Peyer's patch (tissue), 4 donors: Measurements from ENCODE around the gene ATP6V0E2.

Source experiments
- POLR2A ChIP-seq, 2 donors: fragments of 450-650 bp; IDR thresholded peaks; one replicate each; pipeline ENCODE4 v1.5.1; 2017; ENCODE audit warnings: antibody characterized with exemption in 2 of 2, mild to moderate bottlenecking in 2 of 2, moderate library complexity in 2 of 2
- TF ChIP-seq, protein P1 (sequence below), 6 experiments: fragments of 450-650 bp in 4 of 6; fragments of 200-600 bp in 2 of 6; sonication (generic) in 1 of 6; IDR thresholded peaks; one replicate each; pipeline ENCODE4 v1.5.1; 2017 to 2019; ENCODE audit warnings: antibody characterized with exemption in 6 of 6, mild to moderate bottlenecking in 3 of 6, moderate library complexity in 1 of 6

GRCh38 chr7:149834601-149835000 is 39.2 kb upstream of the ATP6V0E2 start:
- TF ChIP-seq POLR2A (IDR thresholded peaks at IDR 0.05): no peak
- TF ChIP-seq, protein P1, sequence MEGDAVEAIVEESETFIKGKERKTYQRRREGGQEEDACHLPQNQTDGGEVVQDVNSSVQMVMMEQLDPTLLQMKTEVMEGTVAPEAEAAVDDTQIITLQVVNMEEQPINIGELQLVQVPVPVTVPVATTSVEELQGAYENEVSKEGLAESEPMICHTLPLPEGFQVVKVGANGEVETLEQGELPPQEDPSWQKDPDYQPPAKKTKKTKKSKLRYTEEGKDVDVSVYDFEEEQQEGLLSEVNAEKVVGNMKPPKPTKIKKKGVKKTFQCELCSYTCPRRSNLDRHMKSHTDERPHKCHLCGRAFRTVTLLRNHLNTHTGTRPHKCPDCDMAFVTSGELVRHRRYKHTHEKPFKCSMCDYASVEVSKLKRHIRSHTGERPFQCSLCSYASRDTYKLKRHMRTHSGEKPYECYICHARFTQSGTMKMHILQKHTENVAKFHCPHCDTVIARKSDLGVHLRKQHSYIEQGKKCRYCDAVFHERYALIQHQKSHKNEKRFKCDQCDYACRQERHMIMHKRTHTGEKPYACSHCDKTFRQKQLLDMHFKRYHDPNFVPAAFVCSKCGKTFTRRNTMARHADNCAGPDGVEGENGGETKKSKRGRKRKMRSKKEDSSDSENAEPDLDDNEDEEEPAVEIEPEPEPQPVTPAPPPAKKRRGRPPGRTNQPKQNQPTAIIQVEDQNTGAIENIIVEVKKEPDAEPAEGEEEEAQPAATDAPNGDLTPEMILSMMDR (IDR thresholded peaks at IDR 0.05): no peak
